Prostate gland (tissue), 2 donors: ENCODE data around the gene TMEM184A. TPM values are rescaled to one million over a fixed set of nuclear protein-coding genes. Genes with fewer than 3 reads are reported as not detected.

Experiments
- DNase-seq: peaks from one replicate; pipeline ENCODE4 v3.0.0-alpha.2; 2019; ENCODE audit warnings: low spot score
- H3K27ac ChIP-seq, 2 donors: fragments of 200-600 bp; sonication (generic); 2 replicates each; pipeline ENCODE4 v1.5.1; 2017 to 2019
- H3K27me3 ChIP-seq: fragments of 200-600 bp; sonication (generic); replicated peaks from 2 replicates; pipeline ENCODE4 v1.5.1; 2019; ENCODE audit not compliant: insufficient read depth
- H3K36me3 ChIP-seq, 2 donors: fragments of 200-600 bp; sonication (generic); 1 replicate in 1 of 2; 2 replicates in 1 of 2; pipeline versions ENCODE4 v1.5.1 to v1.8.1; 2017 to 2019
- H3K4me1 ChIP-seq: fragments of 200-600 bp; sonication (generic); replicated peaks from 2 replicates; pipeline ENCODE4 v1.5.1; 2019
- H3K4me3 ChIP-seq, 2 donors: fragments of 200-600 bp; sonication (generic); 2 replicates each; pipeline ENCODE4 v1.5.1; 2017 to 2019
- H3K9me3 ChIP-seq: fragments of 200-600 bp; sonication (generic); 2 replicates; pipeline ENCODE4 v1.5.1; 2017
- CTCF ChIP-seq, 4 experiments: fragments of 200-600 bp in 2 of 4; fragments of 450-650 bp in 2 of 4; sonication (generic) in 2 of 4; IDR thresholded peaks; 1 replicate in 3 of 4; 2 replicates in 1 of 4; pipeline ENCODE4 v1.5.1; 2016 to 2019; ENCODE audit warnings: antibody characterized with exemption in 4 of 4, mild to moderate bottlenecking in 2 of 4, moderate library complexity in 2 of 4
- POLR2A ChIP-seq: fragments of 450-650 bp; IDR thresholded peaks from one replicate; pipeline ENCODE4 v1.6.1; 2016; ENCODE audit warnings: antibody characterized with exemption, mild to moderate bottlenecking
- POLR2AphosphoS5 ChIP-seq: sonication (generic); formaldehyde crosslinking; IDR thresholded peaks from one replicate; pipeline ENCODE4 v1.6.1; 2017; ENCODE audit warnings: antibody characterized with exemption
- WGBS: methylation state at CpG from one replicate; pipeline ENCODE4 v1.1.5; 2018; 5-methylcytosine and 5-hydroxymethylcytosine counted together
- intact Hi-C: fragments of 100-400 bp; cut with DNase I; formaldehyde crosslinking; loops from one replicate; pipeline ENCODE4 v1.14.2; 2022
- total RNA-seq, 2 donors: library from RNA; depleted of rRNA; stranded (reverse); fragments of >200 nt; gene quantifications; one replicate each; pipeline ENCODE4 v1.1.0, GENCODE V29; 2016

The TMEM184A gene
- total RNA-seq, 2 donors from 2014 or later: 15.4 to 59.2 TPM

GRCh38 chr7:1544178-1544895 is 11.7 kb downstream of the TMEM184A start:
- H3K27ac ChIP-seq: no peak overlapping the region
- H3K36me3 ChIP-seq: peaks cover 4 to 22% of the 10 kb centered on the region in 2 donors
- intact Hi-C loops: no loop called here

GRCh38 chr7:1543826-1544177 is 12.2 kb downstream of the TMEM184A start:
- peaks cover 4 to 22% of the 10 kb centered on the region in 2 donors for H3K36me3 ChIP-seq
- TF ChIP-seq POLR2A (no peak), POLR2AphosphoS5 (no peak)
- H3K4me1 ChIP-seq: peaks cover 2% of the 10 kb centered on the region
- WGBS: 89% methylated on average over 6 of the region's 6 CpGs
- H3K27me3 ChIP-seq: no peaks in the 10 kb centered on the region
- no peak overlapping the region for H3K27ac ChIP-seq
- H3K9me3 ChIP-seq: no peaks in the 10 kb centered on the region
- H3K4me3 ChIP-seq: no peak overlapping the region
- DNase-seq: no peak
- intact Hi-C loops: no loop called here

More at GRCh38 chr7:1544178-1544895, 11.7 kb downstream of the TMEM184A start:
- WGBS: 76% methylated on average over 35 of the region's 41 CpGs
- H3K4me1 ChIP-seq: no peaks in the 10 kb centered on the region
- no peak overlapping the region for H3K4me3 ChIP-seq
- no peak for DNase-seq
- H3K9me3 ChIP-seq: no peaks in the 10 kb centered on the region
- TF ChIP-seq POLR2A (no peak), POLR2AphosphoS5 (no peak), CTCF (IDR thresholded peaks at IDR 0.05) (no peak)
- no peaks in the 10 kb centered on the region for H3K27me3 ChIP-seq

- Histone ChIP-seq H3K27ac (no peak overlapping the region), H3K27me3 (no peaks in the 10 kb centered on the region), H3K4me1 (peaks cover 8% of the 10 kb centered on the region), H3K4me3 (no peak overlapping the region), H3K9me3 (no peaks in the 10 kb centered on the region), H3K36me3 (peaks cover 4 to 22% of the 10 kb centered on the region in 2 donors)
- DNase-seq: no peak
- TF ChIP-seq POLR2A (no peak), POLR2AphosphoS5 (no peak), CTCF (IDR thresholded peaks at IDR 0.05) (no peak)
- WGBS: 88% methylated on average over 35 of the region's 38 CpGs
- intact Hi-C loops: no loop called here
Observed at GRCh38 chr7:1542841-1543747, 12.9 kb downstream of the TMEM184A start.

- intact Hi-C loops: no loop called here
- H3K36me3 ChIP-seq: peaks cover 4 to 22% of the 10 kb centered on the region in 2 donors
- no peaks in the 10 kb centered on the region for H3K27me3 ChIP-seq
- TF ChIP-seq CTCF (IDR thresholded peaks at IDR 0.05) (no peak), POLR2AphosphoS5 (no peak), POLR2A (no peak)
- no peak for DNase-seq
- H3K4me3 ChIP-seq: no peak overlapping the region
- 86% methylated on average over 21 of the region's 21 CpGs for WGBS
- no peaks in the 10 kb centered on the region for H3K9me3 ChIP-seq
- H3K27ac ChIP-seq: no peak overlapping the region
- H3K4me1 ChIP-seq: peaks cover 15% of the 10 kb centered on the region
Observed at GRCh38 chr7:1542329-1542728, 13.7 kb downstream of the TMEM184A start.

- Histone ChIP-seq H3K27me3 (no peaks in the 10 kb centered on the region), H3K4me3 (no peak overlapping the region), H3K27ac (no peak overlapping the region), H3K36me3 (peaks cover 4 to 22% of the 10 kb centered on the region in 2 donors), H3K4me1 (peaks cover 18% of the 10 kb centered on the region), H3K9me3 (no peaks in the 10 kb centered on the region)
- TF ChIP-seq CTCF (IDR thresholded peaks at IDR 0.05) (no peak), POLR2AphosphoS5 (no peak), POLR2A (no peak)
- no peak for DNase-seq
- intact Hi-C loops: no loop called here
- 89% methylated on average over 28 of the region's 33 CpGs for WGBS
Observed at GRCh38 chr7:1541431-1542162, 14.4 kb downstream of the TMEM184A start.
